ENCODE measurements around the gene NDUFV3. TPM values are rescaled to one million over a fixed set of nuclear protein-coding genes. Genes with fewer than 3 reads are reported as not detected.

NDUFV3 gene
- total RNA-seq, 4 donors from 2014 or later: 45.4 to 79.0 (median 51.9) TPM

GRCh38 chr21:42853621-42854020 lies 39.5 kb upstream of the NDUFV3 start:
- ATAC-seq (ENCODE audit: low FRiP score): no peak
- no peak for TF ChIP-seq CTCF (IDR thresholded peaks at IDR 0.05)
- DNase-seq (ENCODE audit: low spot score): no peak

GRCh38 chr21:42854246-42855010 lies 38.7 kb upstream of the NDUFV3 start:
- ATAC-seq (ENCODE audit: low FRiP score): no peak
- TF ChIP-seq CTCF (IDR thresholded peaks at IDR 0.05): no peak
- no peak for DNase-seq (ENCODE audit: low spot score)

- ATAC-seq (ENCODE audit: low FRiP score): no peak
- no peak for TF ChIP-seq CTCF (IDR thresholded peaks at IDR 0.05)
These were observed 37.8 kb upstream of the NDUFV3 start for GRCh38 chr21:42855171-42855936.

GRCh38 chr21:42855937-42856335 lies 37.2 kb upstream of the NDUFV3 start:
- no peak for ATAC-seq (ENCODE audit: low FRiP score)
- DNase-seq (ENCODE audit: low spot score): no peak
- TF ChIP-seq CTCF (IDR thresholded peaks at IDR 0.05): no peak

More at GRCh38 chr21:42855171-42855936, 37.8 kb upstream of the NDUFV3 start:
- DNase-seq (ENCODE audit: low spot score): no peak

GRCh38 chr21:42857216-42857615 lies 35.9 kb upstream of the NDUFV3 start:
- no peak for TF ChIP-seq CTCF (IDR thresholded peaks at IDR 0.05)
- ATAC-seq (ENCODE audit: low FRiP score) (no peak), DNase-seq (ENCODE audit: low spot score) (no peak)

GRCh38 chr21:42858185-42858847 lies 34.8 kb upstream of the NDUFV3 start:
- no peak for TF ChIP-seq CTCF (IDR thresholded peaks at IDR 0.05)
- DNase-seq (ENCODE audit: low spot score): no peak
- ATAC-seq (ENCODE audit: low FRiP score): no peak

Measured in omental fat pad (tissue), 4 donors.